Mammary epithelial cell (primary cell): ENCODE measurements around the gene RPS21.

Experiments
- CTCF ChIP-seq, 2 donors: IDR thresholded peaks in 1 of 2; conservative IDR thresholded peaks in 1 of 2; 2 replicates each; pipeline ENCODE4 v1.5.1; 2011 to 2012; ENCODE audit warnings: inconsistent platforms in 2 of 2, low read length in 2 of 2, mild to moderate bottlenecking in 2 of 2, control low read depth in 1 of 2, low read depth in 1 of 2; ENCODE audit not compliant: insufficient read depth in 1 of 2; ENCODE audit errors: extremely low read depth in 1 of 2
- EZH2 ChIP-seq: IDR thresholded peaks from 2 replicates; pipeline ENCODE4 v1.6.1; 2012; ENCODE audit warnings: low read length, inconsistent platforms, borderline replicate concordance

- TF ChIP-seq CTCF (conservative IDR thresholded peaks at IDR 0.05 in 1 of 2, IDR thresholded peaks at IDR 0.05 in 1 of 2; ENCODE audit: extremely low read depth in 1 of 2, insufficient read depth in 1 of 2, low read depth in 1 of 2, low read length in 2 of 2) (no peak), EZH2 (no peak)
Observed at GRCh38 chr20:62417981-62418708, 31.2 kb downstream of the RPS21 start.
